ENCODE measurements around the gene CRIP3.

The CRIP3 gene

DNA sequence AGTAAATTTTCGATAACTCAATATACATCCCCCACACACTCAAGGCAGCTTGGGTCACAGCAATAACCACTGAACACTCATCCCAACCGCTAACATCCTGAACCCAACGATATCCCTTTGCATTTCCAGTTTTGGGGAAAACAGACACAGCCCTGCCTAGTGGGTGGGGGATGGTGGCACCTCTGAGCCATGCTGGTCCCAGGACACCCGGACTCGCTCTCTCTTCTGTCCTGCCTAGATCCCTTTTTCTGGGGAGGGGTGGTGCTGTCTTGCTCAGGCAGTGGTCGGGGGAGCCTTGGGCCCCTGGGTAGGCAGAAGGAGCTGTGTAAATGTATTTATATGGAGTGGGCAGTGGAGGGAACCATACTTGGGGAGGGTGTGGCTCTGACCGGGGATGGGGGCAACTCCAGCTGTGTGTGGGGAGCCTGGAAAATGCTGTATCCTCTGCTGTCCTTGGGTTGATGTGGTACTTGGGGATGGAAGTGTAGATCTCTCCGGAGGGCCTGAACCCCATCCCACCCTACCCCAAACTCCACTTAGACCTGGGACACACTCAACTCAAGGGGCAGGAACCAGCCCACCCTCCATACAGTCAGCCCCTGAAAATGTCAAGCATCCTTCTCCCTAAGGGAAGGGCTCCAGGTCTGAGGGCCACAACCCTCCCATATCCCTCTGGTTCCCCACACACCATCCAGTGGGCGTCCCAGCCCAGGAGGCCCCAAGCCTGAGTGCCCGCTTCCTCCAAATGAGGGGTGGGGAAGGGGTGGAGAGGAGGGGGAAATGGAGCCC is 34.3 kb downstream of the CRIP3 start:
- no peaks in the 10 kb centered on the region for H3K27me3 ChIP-seq (ENCODE audit: control insufficient read depth, insufficient read depth, low read length)
- peaks cover 60% of the 10 kb centered on the region for H3K4me1 ChIP-seq (ENCODE audit: control insufficient read depth, insufficient read depth, low read length)
- no peaks in the 10 kb centered on the region for H3K36me3 ChIP-seq (ENCODE audit: control insufficient read depth, insufficient read depth, low read length)
- no peaks in the 10 kb centered on the region for H3K9me3 ChIP-seq (ENCODE audit: control insufficient read depth, low read length)
- H3K4me3 ChIP-seq (ENCODE audit: low read length), result no peak overlapping the region
- no peak overlapping the region for H3K9ac ChIP-seq (ENCODE audit: low read length)

DNA sequence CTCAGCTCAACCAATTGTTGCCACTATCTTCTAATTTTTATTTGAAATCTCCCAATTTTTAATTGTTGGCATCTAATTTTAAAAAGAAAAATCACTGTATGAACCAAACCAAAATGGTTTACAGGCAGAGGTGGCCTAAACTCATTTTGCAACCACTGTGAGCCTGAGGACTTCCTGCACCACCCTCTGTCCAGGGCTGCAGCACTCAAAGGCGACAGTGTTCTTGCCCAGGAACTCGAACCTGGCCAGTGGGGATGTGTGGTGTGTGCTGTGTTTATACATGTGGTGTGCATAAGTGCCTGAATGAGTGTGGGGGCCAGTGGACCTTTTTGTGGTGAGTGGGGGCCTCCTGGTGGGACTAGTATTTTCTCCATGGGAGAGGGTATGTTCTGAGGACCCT is 34.9 kb downstream of the CRIP3 start:
- Histone ChIP-seq H3K27me3 (ENCODE audit: control insufficient read depth, insufficient read depth, low read length) (no peaks in the 10 kb centered on the region), H3K9ac (ENCODE audit: low read length) (no peak overlapping the region), H3K4me1 (ENCODE audit: control insufficient read depth, insufficient read depth, low read length) (peaks cover 66% of the 10 kb centered on the region), H3K9me3 (ENCODE audit: control insufficient read depth, low read length) (no peaks in the 10 kb centered on the region), H3K36me3 (ENCODE audit: control insufficient read depth, insufficient read depth, low read length) (no peaks in the 10 kb centered on the region), H3K4me3 (ENCODE audit: low read length) (no peak overlapping the region)

DNA sequence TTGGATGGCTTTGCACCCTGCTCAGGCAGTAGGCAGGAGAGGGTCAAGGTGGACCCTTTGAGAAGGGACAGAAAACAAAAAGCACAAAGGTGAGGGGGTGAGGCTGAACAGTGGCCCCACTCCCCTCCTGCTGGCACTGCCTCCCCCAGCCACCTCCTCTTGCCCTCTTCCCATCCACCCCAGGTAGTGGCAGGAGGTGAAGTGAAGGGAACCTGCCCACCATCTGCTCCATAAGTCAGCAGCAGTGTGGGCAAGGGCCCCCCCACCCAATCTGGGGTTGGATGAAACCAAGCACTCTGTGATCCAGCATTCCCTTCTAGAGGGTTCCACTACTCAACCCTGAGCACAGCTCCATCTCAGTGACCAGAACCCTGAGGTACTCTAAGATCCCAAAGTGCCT is 36.7 kb downstream of the CRIP3 start:
- Histone ChIP-seq H3K27me3 (ENCODE audit: control insufficient read depth, insufficient read depth, low read length) (no peaks in the 10 kb centered on the region), H3K9me3 (ENCODE audit: control insufficient read depth, low read length) (no peaks in the 10 kb centered on the region), H3K4me1 (ENCODE audit: control insufficient read depth, insufficient read depth, low read length) (peaks cover 69% of the 10 kb centered on the region), H3K4me3 (ENCODE audit: low read length) (no peak overlapping the region), H3K9ac (ENCODE audit: low read length) (no peak overlapping the region), H3K36me3 (ENCODE audit: control insufficient read depth, insufficient read depth, low read length) (no peaks in the 10 kb centered on the region)

GRCh38 chr6:43271103-43271815 is 37.4 kb downstream of the CRIP3 start:
- no peak overlapping the region for H3K4me3 ChIP-seq (ENCODE audit: low read length)
- peaks cover 62% of the 10 kb centered on the region for H3K4me1 ChIP-seq (ENCODE audit: control insufficient read depth, insufficient read depth, low read length)
- no peak overlapping the region for H3K9ac ChIP-seq (ENCODE audit: low read length)
- no peaks in the 10 kb centered on the region for H3K27me3 ChIP-seq (ENCODE audit: control insufficient read depth, insufficient read depth, low read length)
- no peaks in the 10 kb centered on the region for H3K36me3 ChIP-seq (ENCODE audit: control insufficient read depth, insufficient read depth, low read length)
- H3K9me3 ChIP-seq (ENCODE audit: control insufficient read depth, low read length), result no peaks in the 10 kb centered on the region

DNA sequence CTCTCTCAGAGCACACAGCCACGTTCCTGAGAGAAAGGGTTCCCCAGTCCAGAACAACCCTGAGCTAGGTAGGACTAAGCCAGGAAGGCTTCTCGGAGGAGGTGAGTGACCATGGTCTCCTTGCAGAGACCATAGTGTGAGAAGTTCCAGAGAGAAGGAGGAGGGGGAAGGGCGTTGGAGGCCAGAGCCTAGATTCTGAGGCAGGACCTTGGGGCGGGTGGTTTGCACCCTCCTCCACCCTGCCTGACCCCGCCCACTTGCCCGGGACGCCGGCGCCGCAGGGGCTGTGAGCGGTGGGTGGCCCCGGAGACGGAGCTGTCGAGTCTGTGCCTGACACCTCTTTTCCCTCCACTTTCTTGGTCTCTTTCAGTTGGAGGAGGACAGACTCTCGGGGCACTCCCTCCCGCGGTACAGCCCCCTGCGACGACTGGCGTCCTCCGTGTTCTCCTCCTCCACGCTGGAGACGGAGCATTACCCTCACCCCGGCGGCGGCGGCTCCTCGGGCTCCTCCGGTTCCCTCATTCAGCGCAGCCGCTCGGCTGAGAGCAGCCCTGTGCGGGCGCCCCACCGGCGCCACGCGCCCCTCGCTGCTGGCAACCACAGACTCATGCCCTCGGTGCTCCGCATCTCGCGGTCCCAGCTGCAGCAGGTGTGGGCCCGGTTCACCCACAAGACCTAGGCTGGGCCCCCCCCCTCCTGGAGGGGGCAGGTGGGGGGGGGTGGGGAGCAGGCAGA is 39.2 kb downstream of the CRIP3 start:
- H3K36me3 ChIP-seq (ENCODE audit: control insufficient read depth, insufficient read depth, low read length), result no peaks in the 10 kb centered on the region
- H3K27me3 ChIP-seq (ENCODE audit: control insufficient read depth, insufficient read depth, low read length), result no peaks in the 10 kb centered on the region
- H3K4me1 ChIP-seq (ENCODE audit: control insufficient read depth, insufficient read depth, low read length), result peaks cover 47% of the 10 kb centered on the region
- peak overlapping the region; percentile 29 for H3K9ac ChIP-seq (ENCODE audit: low read length)
- peak overlapping the region; percentile 9 for H3K4me3 ChIP-seq (ENCODE audit: low read length)
- H3K9me3 ChIP-seq (ENCODE audit: control insufficient read depth, low read length), result no peaks in the 10 kb centered on the region

DNA sequence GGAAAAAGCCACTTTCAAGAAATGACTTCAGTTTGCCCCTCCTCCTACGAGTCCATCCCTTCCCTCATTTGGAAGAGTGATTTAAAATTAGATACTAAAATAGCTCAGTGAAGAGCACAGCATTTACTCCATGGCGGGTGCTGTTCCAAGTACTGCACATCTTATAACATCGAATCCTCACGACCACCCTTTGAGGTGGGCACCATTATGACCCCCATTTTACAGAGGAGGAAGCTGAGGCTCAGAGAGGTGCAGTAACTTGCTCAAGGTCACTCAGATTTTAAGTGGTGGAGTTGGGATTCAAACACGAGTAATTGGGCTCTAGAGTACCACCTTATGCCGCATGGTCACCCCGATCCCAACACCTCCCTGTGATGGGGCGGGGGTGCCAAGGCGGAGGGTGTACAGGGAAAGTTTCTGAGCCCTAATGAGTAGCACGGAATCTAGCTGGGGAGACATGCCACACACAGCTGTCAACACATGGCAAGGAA is 39.8 kb downstream of the CRIP3 start:
- Histone ChIP-seq H3K9ac (ENCODE audit: low read length) (peak overlapping the region; percentile 29), H3K4me3 (ENCODE audit: low read length) (peak overlapping the region; percentile 9), H3K4me1 (ENCODE audit: control insufficient read depth, insufficient read depth, low read length) (peaks cover 41% of the 10 kb centered on the region)

GRCh38 chr6:43268355-43268700 is 40.3 kb downstream of the CRIP3 start:
- no peaks in the 10 kb centered on the region for H3K27me3 ChIP-seq (ENCODE audit: control insufficient read depth, insufficient read depth, low read length)
- H3K4me1 ChIP-seq (ENCODE audit: control insufficient read depth, insufficient read depth, low read length), result peaks cover 40% of the 10 kb centered on the region
- H3K36me3 ChIP-seq (ENCODE audit: control insufficient read depth, insufficient read depth, low read length), result no peaks in the 10 kb centered on the region
- peak overlapping the region; percentile 23 for H3K9ac ChIP-seq (ENCODE audit: low read length)
- H3K4me3 ChIP-seq (ENCODE audit: low read length), result no peak overlapping the region
- H3K9me3 ChIP-seq (ENCODE audit: control insufficient read depth, low read length), result no peaks in the 10 kb centered on the region

More for the DNA sequence above, 39.8 kb downstream of the CRIP3 start:
- Histone ChIP-seq H3K27me3 (ENCODE audit: control insufficient read depth, insufficient read depth, low read length) (no peaks in the 10 kb centered on the region), H3K36me3 (ENCODE audit: control insufficient read depth, insufficient read depth, low read length) (no peaks in the 10 kb centered on the region), H3K9me3 (ENCODE audit: control insufficient read depth, low read length) (no peaks in the 10 kb centered on the region)

DNA sequence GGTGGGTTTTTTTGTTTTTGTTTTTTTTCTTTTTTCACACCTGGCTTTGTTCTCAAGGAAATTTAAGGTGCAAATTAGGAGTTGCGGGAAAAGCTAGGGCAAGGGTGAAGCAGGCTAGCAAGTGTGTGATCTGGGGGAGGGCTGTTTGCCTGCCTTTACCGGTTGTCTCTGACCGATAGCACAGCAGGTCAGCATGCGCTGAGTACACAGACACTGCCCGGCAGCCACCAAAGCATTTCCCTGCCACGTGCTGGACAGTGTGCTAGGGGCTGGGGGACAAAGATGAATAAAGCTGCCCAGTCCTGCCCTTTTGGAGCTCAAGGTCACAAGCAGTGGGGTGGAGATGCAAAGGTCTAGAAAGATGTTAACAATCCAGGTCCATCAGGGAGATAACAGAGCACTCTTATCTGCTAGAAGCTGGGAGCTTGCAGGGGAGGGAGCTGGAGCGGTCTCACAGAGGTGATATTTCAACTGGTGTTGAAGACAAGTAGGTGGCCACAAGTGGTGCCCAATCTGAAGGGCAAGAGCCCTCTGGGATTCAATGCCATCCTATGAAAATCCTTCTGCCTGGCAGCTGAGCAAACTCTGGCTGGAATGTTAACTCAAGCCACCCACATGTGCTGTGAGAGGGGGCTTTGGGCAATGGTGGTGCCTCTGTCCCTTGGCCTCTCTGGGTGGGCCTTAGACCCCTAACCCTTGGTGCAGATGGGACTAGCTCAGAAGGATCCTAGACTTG is 40.8 kb downstream of the CRIP3 start:
- H3K27me3 ChIP-seq (ENCODE audit: control insufficient read depth, insufficient read depth, low read length), result no peaks in the 10 kb centered on the region
- H3K36me3 ChIP-seq (ENCODE audit: control insufficient read depth, insufficient read depth, low read length), result no peaks in the 10 kb centered on the region
- peak overlapping the region; percentile 34 for H3K9ac ChIP-seq (ENCODE audit: low read length)
- H3K9me3 ChIP-seq (ENCODE audit: control insufficient read depth, low read length), result no peaks in the 10 kb centered on the region
- H3K4me1 ChIP-seq (ENCODE audit: control insufficient read depth, insufficient read depth, low read length), result peaks cover 40% of the 10 kb centered on the region
- no peak overlapping the region for H3K4me3 ChIP-seq (ENCODE audit: low read length)

DNA sequence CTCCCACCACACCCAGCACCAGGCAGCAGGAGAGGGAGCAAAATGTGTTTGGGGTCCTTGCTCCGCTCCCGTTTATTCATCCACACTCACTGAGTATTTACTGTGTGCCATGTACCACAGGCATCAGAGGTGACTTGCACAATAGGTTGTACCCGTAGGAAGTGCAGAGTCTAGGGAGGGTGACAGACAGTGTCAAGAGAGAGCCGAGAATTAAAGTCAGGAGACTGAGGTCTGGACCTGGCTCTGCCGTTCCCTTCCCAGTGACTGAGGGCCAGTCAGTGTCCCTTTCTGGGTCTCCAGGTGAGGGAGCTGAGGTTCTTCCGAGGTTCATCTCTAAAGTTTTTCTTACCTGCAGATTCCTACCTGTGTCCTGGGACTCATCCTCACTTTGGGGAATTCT is 43.1 kb downstream of the CRIP3 start:
- H3K9me3 ChIP-seq (ENCODE audit: control insufficient read depth, low read length), result no peaks in the 10 kb centered on the region
- H3K9ac ChIP-seq (ENCODE audit: low read length), result no peak overlapping the region
- H3K4me3 ChIP-seq (ENCODE audit: low read length), result no peak overlapping the region
- no peaks in the 10 kb centered on the region for H3K27me3 ChIP-seq (ENCODE audit: control insufficient read depth, insufficient read depth, low read length)
- H3K4me1 ChIP-seq (ENCODE audit: control insufficient read depth, insufficient read depth, low read length), result peaks cover 39% of the 10 kb centered on the region
- no peaks in the 10 kb centered on the region for H3K36me3 ChIP-seq (ENCODE audit: control insufficient read depth, insufficient read depth, low read length)

DNA sequence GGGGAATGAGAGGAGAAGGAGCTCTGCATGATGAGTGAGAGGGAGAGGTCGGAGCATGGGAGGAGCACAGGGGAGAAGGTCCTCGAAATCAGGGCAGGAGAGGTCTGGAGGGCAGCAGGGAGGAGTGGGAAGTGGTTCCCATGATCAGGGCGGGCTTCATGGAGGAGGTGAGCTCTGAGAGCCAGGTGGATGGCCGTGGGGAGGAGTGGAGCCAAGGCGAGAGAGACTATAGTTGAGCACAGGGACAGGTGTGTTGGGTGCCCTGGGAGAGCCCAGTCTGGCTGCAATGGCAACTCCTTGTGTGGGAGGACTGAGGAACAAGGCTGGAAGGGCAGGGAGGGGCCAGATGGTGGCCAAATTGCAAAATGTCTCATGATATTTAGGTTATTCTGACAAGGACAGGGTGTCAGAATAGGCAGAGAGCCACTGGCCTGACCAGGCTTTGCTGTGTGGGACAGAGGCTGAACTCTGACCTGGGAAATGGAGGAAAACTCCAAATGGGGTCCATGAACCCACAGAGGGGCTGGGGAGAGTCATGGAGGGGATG is 44.0 kb downstream of the CRIP3 start:
- no peaks in the 10 kb centered on the region for H3K9me3 ChIP-seq (ENCODE audit: control insufficient read depth, low read length)
- H3K9ac ChIP-seq (ENCODE audit: low read length), result no peak overlapping the region
- no peaks in the 10 kb centered on the region for H3K27me3 ChIP-seq (ENCODE audit: control insufficient read depth, insufficient read depth, low read length)
- H3K36me3 ChIP-seq (ENCODE audit: control insufficient read depth, insufficient read depth, low read length), result no peaks in the 10 kb centered on the region
- H3K4me3 ChIP-seq (ENCODE audit: low read length), result no peak overlapping the region
- H3K4me1 ChIP-seq (ENCODE audit: control insufficient read depth, insufficient read depth, low read length), result peaks cover 30% of the 10 kb centered on the region

GRCh38 chr6:43263314-43264178 is 45.1 kb downstream of the CRIP3 start:
- Histone ChIP-seq H3K27me3 (ENCODE audit: control insufficient read depth, insufficient read depth, low read length) (no peaks in the 10 kb centered on the region), H3K36me3 (ENCODE audit: control insufficient read depth, insufficient read depth, low read length) (no peaks in the 10 kb centered on the region), H3K4me1 (ENCODE audit: control insufficient read depth, insufficient read depth, low read length) (peaks cover 19% of the 10 kb centered on the region), H3K9me3 (ENCODE audit: control insufficient read depth, low read length) (no peaks in the 10 kb centered on the region), H3K9ac (ENCODE audit: low read length) (no peak overlapping the region), H3K4me3 (ENCODE audit: low read length) (no peak overlapping the region)

Measured in mucosa of stomach (tissue), 1 donor.